ENCODE data around the gene B3GALT5. TPM values are rescaled to one million over a fixed set of nuclear protein-coding genes. Genes with fewer than 3 reads are reported as not detected.

Gene B3GALT5
- total and polyA plus RNA-seq, 10 donors: 0.02 to 0.34 (median 0.13) TPM; not detected in 1

GRCh38 chr21:39648879-39649278, 36.1 kb downstream of the B3GALT5 start:
- H3K4me1 ChIP-seq: no peaks in the 10 kb centered on the region
- no peak overlapping the region for H3K4me3 ChIP-seq
- TF ChIP-seq POLR2AphosphoS5 (IDR thresholded peaks at IDR 0.05) (no peak), POLR2A (IDR thresholded peaks at IDR 0.05) (no peak)
- TF ChIP-seq, protein P1, sequence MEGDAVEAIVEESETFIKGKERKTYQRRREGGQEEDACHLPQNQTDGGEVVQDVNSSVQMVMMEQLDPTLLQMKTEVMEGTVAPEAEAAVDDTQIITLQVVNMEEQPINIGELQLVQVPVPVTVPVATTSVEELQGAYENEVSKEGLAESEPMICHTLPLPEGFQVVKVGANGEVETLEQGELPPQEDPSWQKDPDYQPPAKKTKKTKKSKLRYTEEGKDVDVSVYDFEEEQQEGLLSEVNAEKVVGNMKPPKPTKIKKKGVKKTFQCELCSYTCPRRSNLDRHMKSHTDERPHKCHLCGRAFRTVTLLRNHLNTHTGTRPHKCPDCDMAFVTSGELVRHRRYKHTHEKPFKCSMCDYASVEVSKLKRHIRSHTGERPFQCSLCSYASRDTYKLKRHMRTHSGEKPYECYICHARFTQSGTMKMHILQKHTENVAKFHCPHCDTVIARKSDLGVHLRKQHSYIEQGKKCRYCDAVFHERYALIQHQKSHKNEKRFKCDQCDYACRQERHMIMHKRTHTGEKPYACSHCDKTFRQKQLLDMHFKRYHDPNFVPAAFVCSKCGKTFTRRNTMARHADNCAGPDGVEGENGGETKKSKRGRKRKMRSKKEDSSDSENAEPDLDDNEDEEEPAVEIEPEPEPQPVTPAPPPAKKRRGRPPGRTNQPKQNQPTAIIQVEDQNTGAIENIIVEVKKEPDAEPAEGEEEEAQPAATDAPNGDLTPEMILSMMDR (IDR thresholded peaks at IDR 0.05 in 8 of 11, conservative IDR thresholded peaks at IDR 0.05 in 3 of 11): no peak
- WGBS, 5 donors: 80 to 92% (median 87%) methylated on average over 6 of the region's 6 CpGs
- DNase-seq: no peak
- peaks cover 0 to 21% (median 17%) of the 10 kb centered on the region in 8 donors for H3K9me3 ChIP-seq
- H3K27ac ChIP-seq: no peak overlapping the region
- intact Hi-C loops (cut with DNase I; ENCODE audit: low total_unique reads): no loop called here
- H3K36me3 ChIP-seq: no peaks in the 10 kb centered on the region
- peaks cover 0 to 13% (median 0%) of the 10 kb centered on the region in 7 donors for H3K27me3 ChIP-seq (replicated peaks in 1 of 7)

- Histone ChIP-seq H3K27ac (no peak overlapping the region), H3K27me3 (replicated peaks in 1 of 7) (peaks cover 0 to 13% (median 0%) of the 10 kb centered on the region in 7 donors), H3K4me1 (no peaks in the 10 kb centered on the region), H3K9me3 (peaks cover 0 to 28% (median 22%) of the 10 kb centered on the region in 8 donors), H3K4me3 (no peak overlapping the region), H3K36me3 (no peaks in the 10 kb centered on the region)
- intact Hi-C loops (cut with DNase I; ENCODE audit: low total_unique reads): no loop called here
- TF ChIP-seq, protein P1 (IDR thresholded peaks at IDR 0.05 in 8 of 11, conservative IDR thresholded peaks at IDR 0.05 in 3 of 11): no peak
- no peak for TF ChIP-seq POLR2A (IDR thresholded peaks at IDR 0.05)
- no peak for TF ChIP-seq POLR2AphosphoS5 (IDR thresholded peaks at IDR 0.05)
- DNase-seq: no peak
- 79 to 88% (median 83%) methylated on average over 5 of the region's 5 CpGs for WGBS, 5 donors
Observed at GRCh38 chr21:39649526-39649925, 36.8 kb downstream of the B3GALT5 start.

DNA sequence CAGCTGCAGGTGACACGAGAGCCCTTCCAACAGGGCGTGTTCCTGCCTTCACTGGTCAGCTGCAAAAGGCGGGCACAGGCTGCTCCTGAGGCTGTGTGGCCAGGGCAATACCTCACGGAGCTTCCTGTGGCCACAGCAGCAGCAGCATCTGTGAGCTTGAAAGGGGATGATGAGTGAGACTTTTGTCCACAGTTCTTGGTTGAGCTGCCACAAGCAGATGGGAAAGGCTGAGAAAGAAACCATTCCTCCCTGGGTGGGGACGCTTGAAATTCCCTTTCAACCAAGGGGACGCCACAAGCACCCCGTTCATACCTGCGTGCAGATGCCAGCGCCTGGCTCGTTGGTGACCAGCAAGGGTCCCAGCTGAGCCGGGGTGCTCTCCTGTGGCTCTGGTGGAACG, 37.6 kb downstream of the B3GALT5 start:
- no peak overlapping the region for H3K27ac ChIP-seq
- no peaks in the 10 kb centered on the region for H3K36me3 ChIP-seq
- no peak overlapping the region for H3K4me3 ChIP-seq
- intact Hi-C loops (cut with DNase I; ENCODE audit: low total_unique reads): no loop called here
- 77 to 87% (median 82%) methylated on average over 11 to 12 of the region's 12 CpGs for WGBS, 5 donors
- peaks cover 0 to 32% (median 22%) of the 10 kb centered on the region in 8 donors for H3K9me3 ChIP-seq
- peaks cover 0 to 12% (median 0%) of the 10 kb centered on the region in 7 donors for H3K27me3 ChIP-seq (replicated peaks in 1 of 7)
- H3K4me1 ChIP-seq: no peaks in the 10 kb centered on the region
- TF ChIP-seq POLR2A (IDR thresholded peaks at IDR 0.05) (no peak), POLR2AphosphoS5 (IDR thresholded peaks at IDR 0.05) (no peak)
- TF ChIP-seq, protein P1 (IDR thresholded peaks at IDR 0.05 in 8 of 11, conservative IDR thresholded peaks at IDR 0.05 in 3 of 11): no peak
- no peak for DNase-seq

- intact Hi-C loops (cut with DNase I; ENCODE audit: low total_unique reads): no loop called here
- no peak overlapping the region for H3K27ac ChIP-seq
- H3K27me3 ChIP-seq (replicated peaks in 1 of 7): peaks cover 0 to 7% (median 0%) of the 10 kb centered on the region in 7 donors
- no peaks in the 10 kb centered on the region for H3K4me1 ChIP-seq
- no peak overlapping the region for H3K4me3 ChIP-seq
- DNase-seq: no peak
- peaks cover 0 to 32% (median 22%) of the 10 kb centered on the region in 8 donors for H3K9me3 ChIP-seq
- TF ChIP-seq POLR2A (IDR thresholded peaks at IDR 0.05) (no peak), POLR2AphosphoS5 (IDR thresholded peaks at IDR 0.05) (no peak)
- TF ChIP-seq, protein P1 (IDR thresholded peaks at IDR 0.05 in 8 of 11, conservative IDR thresholded peaks at IDR 0.05 in 3 of 11): no peak
- H3K36me3 ChIP-seq: no peaks in the 10 kb centered on the region
- 70 to 86% (median 83%) methylated on average over 7 of the region's 7 CpGs for WGBS, 5 donors
Observed at GRCh38 chr21:39650801-39651200, 38.1 kb downstream of the B3GALT5 start.

All from spleen (tissue), 11 donors.